Upper lobe of right lung (tissue), 1 donor: ENCODE measurements around the gene SMOC2. TPM values are rescaled to one million over a fixed set of nuclear protein-coding genes. Genes with fewer than 3 reads are reported as not detected.

Experiments used
- ATAC-seq: fragments of 200-7000 bp; cut with Tn5 transposase; one replicate; pipeline ENCODE4 v1.9.1; 2020; ENCODE audit warnings: mild to moderate bottlenecking, moderate library complexity
- DNase-seq: peaks from one replicate; pipeline ENCODE4 v3.0.0-alpha.2; 2020
- H3K27ac ChIP-seq: fragments of 200-600 bp; one replicate; pipeline ENCODE4 v1.8.0; 2022
- H3K27me3 ChIP-seq: fragments of 200-600 bp; one replicate; pipeline ENCODE4 v1.8.0; 2022; ENCODE audit warnings: mild to moderate bottlenecking
- H3K36me3 ChIP-seq: fragments of 200-600 bp; one replicate; pipeline ENCODE4 v1.8.0; 2022
- H3K4me1 ChIP-seq: fragments of 200-600 bp; one replicate; pipeline ENCODE4 v1.8.0; 2022
- H3K4me3 ChIP-seq: fragments of 200-600 bp; one replicate; pipeline ENCODE4 v1.8.0; 2022; ENCODE audit warnings: mild to moderate bottlenecking
- H3K9me3 ChIP-seq: fragments of 200-600 bp; one replicate; pipeline ENCODE4 v1.8.0; 2022
- intact Hi-C: fragments of 100-400 bp; cut with DNase I; formaldehyde crosslinking; loops from one replicate; pipeline ENCODE4 v1.11.0; 2022
- total RNA-seq: library from RNA; stranded (reverse); fragmentation: NEBNext Ultra II Directional; extraction: Animal tissue kit (Norgen Biotek cat#: 25700); gene quantifications from one replicate; pipeline ENCODE4 v1.2.1, GENCODE V29; 2021
- TF ChIP-seq, protein P1 (sequence below): fragments of 200-600 bp; IDR thresholded peaks from one replicate; pipeline ENCODE4 v1.8.0; 2022; ENCODE audit warnings: antibody characterized with exemption
- donor health status: DM: no; HTN: yes; CAD: no; lungs with severe emphysema.

Gene SMOC2
- total RNA-seq, 1 donor from 2014 or later: 33.1 TPM

DNA sequence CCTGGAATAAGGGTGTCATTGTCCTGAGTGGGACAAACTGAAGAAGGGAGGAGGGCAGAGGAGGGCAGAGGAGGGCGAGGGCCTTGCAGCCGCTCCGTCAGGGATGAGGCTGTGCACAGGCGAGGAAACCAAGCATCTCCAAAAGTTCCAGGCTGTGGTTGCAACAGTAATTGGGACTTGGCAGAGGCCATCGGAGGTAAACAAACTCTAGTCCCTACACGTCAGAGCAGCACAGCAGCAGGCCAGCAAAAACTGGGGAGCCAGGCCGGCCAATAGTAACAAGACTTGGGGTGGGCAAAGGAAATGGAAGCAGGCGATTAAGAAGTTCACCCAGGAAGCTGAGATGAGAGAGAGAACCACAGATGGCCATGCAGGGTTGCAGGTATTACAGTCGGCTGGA, 142.8 kb downstream of the SMOC2 start:
- intact Hi-C loops: no loop called here
- TF ChIP-seq, protein P1, sequence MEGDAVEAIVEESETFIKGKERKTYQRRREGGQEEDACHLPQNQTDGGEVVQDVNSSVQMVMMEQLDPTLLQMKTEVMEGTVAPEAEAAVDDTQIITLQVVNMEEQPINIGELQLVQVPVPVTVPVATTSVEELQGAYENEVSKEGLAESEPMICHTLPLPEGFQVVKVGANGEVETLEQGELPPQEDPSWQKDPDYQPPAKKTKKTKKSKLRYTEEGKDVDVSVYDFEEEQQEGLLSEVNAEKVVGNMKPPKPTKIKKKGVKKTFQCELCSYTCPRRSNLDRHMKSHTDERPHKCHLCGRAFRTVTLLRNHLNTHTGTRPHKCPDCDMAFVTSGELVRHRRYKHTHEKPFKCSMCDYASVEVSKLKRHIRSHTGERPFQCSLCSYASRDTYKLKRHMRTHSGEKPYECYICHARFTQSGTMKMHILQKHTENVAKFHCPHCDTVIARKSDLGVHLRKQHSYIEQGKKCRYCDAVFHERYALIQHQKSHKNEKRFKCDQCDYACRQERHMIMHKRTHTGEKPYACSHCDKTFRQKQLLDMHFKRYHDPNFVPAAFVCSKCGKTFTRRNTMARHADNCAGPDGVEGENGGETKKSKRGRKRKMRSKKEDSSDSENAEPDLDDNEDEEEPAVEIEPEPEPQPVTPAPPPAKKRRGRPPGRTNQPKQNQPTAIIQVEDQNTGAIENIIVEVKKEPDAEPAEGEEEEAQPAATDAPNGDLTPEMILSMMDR: no peak
- Histone ChIP-seq H3K4me3 (no peak overlapping the region), H3K9me3 (no peaks in the 10 kb centered on the region), H3K36me3 (no peaks in the 10 kb centered on the region), H3K27me3 (no peaks in the 10 kb centered on the region), H3K27ac (peak overlapping the region; percentile 47), H3K4me1 (peaks cover 6% of the 10 kb centered on the region)
- ATAC-seq (peak; percentile 81), DNase-seq (no peak)

DNA sequence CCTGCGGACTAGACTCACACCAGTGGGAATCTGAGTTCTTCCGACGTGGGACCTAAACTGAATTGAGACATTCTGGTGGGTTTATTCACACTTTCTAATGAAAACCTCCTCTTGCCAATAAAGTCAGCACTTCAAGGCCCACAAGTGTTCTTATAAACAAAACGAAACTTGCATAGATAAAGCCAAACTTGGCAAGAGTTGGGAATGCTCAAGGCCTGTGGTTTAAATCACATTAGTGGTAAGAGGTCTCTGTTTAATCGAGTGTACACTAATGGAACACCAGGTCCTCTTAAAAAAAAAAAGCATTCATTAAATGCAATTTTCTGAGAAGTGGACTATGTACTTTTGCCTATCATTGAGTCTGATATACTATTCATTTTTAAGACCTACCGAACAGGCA, 143.3 kb downstream of the SMOC2 start:
- Histone ChIP-seq H3K4me1 (peaks cover 6% of the 10 kb centered on the region), H3K9me3 (no peaks in the 10 kb centered on the region), H3K27me3 (no peaks in the 10 kb centered on the region), H3K4me3 (no peak overlapping the region), H3K27ac (peak overlapping the region; percentile 47), H3K36me3 (no peaks in the 10 kb centered on the region)
- intact Hi-C loops: no loop called here
- ATAC-seq: peak; percentile 71
- no peak for DNase-seq
- TF ChIP-seq, protein P1: no peak

DNA sequence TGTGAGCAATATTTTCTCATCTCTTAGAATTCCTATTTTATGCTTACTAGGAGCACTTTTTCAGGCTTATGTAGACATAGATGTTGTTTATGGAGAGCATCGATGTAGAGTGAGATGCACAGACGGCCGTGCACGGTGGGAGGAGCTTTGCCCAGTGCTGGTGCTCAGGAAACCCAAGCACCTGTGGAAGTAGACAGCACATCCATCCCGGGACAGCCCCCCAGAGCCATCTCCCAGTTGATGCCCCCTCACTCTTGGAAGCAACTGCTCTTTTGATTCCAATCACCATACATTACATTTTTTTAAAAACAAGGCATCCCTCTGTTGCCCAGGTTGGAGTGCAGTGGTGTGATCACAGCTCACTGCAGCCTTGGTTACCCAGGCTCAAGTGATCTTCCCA, 143.7 kb downstream of the SMOC2 start:
- no peak for DNase-seq
- ATAC-seq: no peak

DNA sequence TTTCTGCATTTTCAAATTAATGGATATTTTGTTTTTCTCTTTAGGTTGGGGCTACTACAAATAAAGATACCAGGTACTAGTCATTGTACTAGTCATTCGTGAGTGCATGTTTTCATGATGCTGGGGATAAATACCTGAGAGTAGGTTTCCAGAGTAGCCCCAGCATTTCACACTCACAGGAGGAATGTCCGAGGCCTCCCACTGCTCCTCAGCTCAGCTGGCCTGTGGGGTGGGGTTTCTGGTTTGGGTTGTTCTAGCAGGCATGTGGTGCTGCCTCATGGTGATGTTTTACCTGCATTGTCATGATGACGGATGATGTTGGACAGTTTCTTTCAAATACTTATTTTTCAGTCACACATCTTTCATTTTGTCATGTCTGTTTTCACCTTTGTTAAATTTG, 144.5 kb downstream of the SMOC2 start:
- ATAC-seq: no peak
- Histone ChIP-seq H3K4me3 (no peak overlapping the region), H3K27ac (no peak overlapping the region)

More for the DNA sequence above, 143.7 kb downstream of the SMOC2 start:
- Histone ChIP-seq H3K27ac (no peak overlapping the region), H3K4me3 (no peak overlapping the region), H3K4me1 (peaks cover 6% of the 10 kb centered on the region), H3K36me3 (no peaks in the 10 kb centered on the region), H3K27me3 (no peaks in the 10 kb centered on the region), H3K9me3 (no peaks in the 10 kb centered on the region)
- TF ChIP-seq, protein P1: no peak
- intact Hi-C loops: no loop called here

DNA sequence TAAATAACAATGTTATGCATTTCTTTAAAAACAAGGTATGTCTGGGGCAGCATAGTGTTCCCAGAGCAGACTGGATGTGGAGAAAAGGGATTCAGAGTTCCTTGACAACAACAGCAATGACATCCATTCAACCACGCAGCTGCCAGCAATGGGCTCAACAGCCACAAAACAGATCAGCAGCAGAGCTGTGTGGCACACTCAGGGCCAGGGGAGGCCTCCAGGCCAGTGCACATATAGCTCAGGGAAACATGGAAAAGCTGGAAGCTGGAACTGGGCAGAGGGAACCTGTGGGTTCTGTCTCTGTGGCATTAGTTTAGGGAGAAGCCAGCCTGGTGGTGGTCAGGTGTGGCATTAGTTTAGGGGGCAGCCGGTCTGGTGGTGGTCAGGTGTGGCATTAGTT, 148.3 kb downstream of the SMOC2 start:
- Histone ChIP-seq H3K27me3 (no peaks in the 10 kb centered on the region), H3K27ac (no peak overlapping the region), H3K9me3 (no peaks in the 10 kb centered on the region), H3K4me1 (peaks cover 5% of the 10 kb centered on the region), H3K36me3 (no peaks in the 10 kb centered on the region), H3K4me3 (no peak overlapping the region)
- ATAC-seq (no peak), DNase-seq (no peak)
- TF ChIP-seq, protein P1: no peak
- intact Hi-C loops: no loop called here

More for the DNA sequence above, 144.5 kb downstream of the SMOC2 start:
- peaks cover 6% of the 10 kb centered on the region for H3K4me1 ChIP-seq
- TF ChIP-seq, protein P1: no peak
- H3K27me3 ChIP-seq: no peaks in the 10 kb centered on the region
- no peaks in the 10 kb centered on the region for H3K36me3 ChIP-seq
- DNase-seq: no peak
- no peaks in the 10 kb centered on the region for H3K9me3 ChIP-seq
- intact Hi-C loops: no loop called here

DNA sequence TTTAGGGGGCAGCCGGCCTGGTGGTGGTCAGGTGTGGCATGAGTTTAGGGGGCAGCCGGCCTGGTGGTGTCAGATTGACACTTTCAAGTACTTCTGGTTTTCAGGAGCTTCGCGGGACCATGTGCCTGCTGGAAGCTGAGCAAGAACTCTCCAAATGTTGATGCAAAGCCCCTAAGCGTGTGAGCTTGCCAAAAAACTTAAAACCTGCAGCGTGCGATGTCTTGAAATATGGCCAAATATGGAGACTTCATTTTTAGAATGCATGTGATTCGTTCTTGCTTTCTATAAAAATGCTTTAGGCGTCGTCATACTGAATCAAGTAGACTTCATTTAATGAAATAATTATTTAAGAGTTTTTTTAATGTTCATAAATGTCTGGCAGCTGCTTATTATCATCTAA, 149.4 kb downstream of the SMOC2 start:
- H3K4me1 ChIP-seq: no peaks in the 10 kb centered on the region
- no peak for ATAC-seq
- no peaks in the 10 kb centered on the region for H3K27me3 ChIP-seq
- intact Hi-C loops: no loop called here
- no peak overlapping the region for H3K27ac ChIP-seq
- TF ChIP-seq, protein P1: no peak
- H3K9me3 ChIP-seq: no peaks in the 10 kb centered on the region
- no peak overlapping the region for H3K4me3 ChIP-seq
- no peak for DNase-seq
- H3K36me3 ChIP-seq: no peaks in the 10 kb centered on the region
